K562 (cell line): ENCODE data around the gene EPHB2. TPM values are rescaled to one million over a fixed set of nuclear protein-coding genes. Genes with fewer than 3 reads are reported as not detected.

Experiments
- ATAC-seq: fragments of 200-7000 bp; cut with Tn5 transposase; 3 replicates; pipeline ENCODE4 v1.9.1; 2020; ENCODE audit warnings: moderate library complexity
- BruUV-seq: library from RNA; stranded (reverse); fragments of 400-500 nt; replicated peaks from 2 replicates; lab custom pipeline; 2021; lab: Mats Ljungman, UMichigan
- CTCF ChIA-PET: fragments of 300-600 bp; formaldehyde crosslinking; extraction: SDS; loops from one replicate; lab custom pipeline; 2021; ENCODE audit warnings: low intra/inter-chr PET ratio; lab: Yijun Ruan, JAX
- POLR2A ChIA-PET: fragments of 300-600, 350-650 bp; sonication (Branson Sonifier 250); formaldehyde crosslinking; extraction: SDS; loops from one replicate; lab custom pipeline; 2021; ENCODE audit warnings: antibody characterized with exemption, inconsistent platforms; lab: Yijun Ruan, JAX
- DNase-seq, 4 experiments: peaks; one replicate each; pipeline versions ENCODE4 v3.0.0 to v3.0.0-alpha.2; 2011 to 2018; ENCODE audit warnings: low spot score in 3 of 4, mixed read lengths in 3 of 4; ENCODE audit errors: extremely low read depth in 1 of 4
- FAIRE-seq: peaks from 2 replicates; lab custom pipeline; 2011; peaks lifted over from hg19 to GRCh38; lab: Jason Lieb, UNC
- H2AFZ ChIP-seq: 2 replicates; pipeline ENCODE4 v1.6.0; 2011; ENCODE audit warnings: low read depth, low read length, control low read depth, inconsistent platforms
- H3K27ac ChIP-seq: fragments of 200-600 bp; 3 replicates; pipeline ENCODE4 v1.8.0; 2011; ENCODE audit warnings: low read depth, mild to moderate bottlenecking, control low read depth, inconsistent platforms, low read length, moderate library complexity, mixed read lengths; ENCODE audit errors: extremely low read depth
- H3K27me3 ChIP-seq, 2 experiments: fragments of 300-600 bp in 1 of 2; 2 replicates in 1 of 2; 3 replicates in 1 of 2; pipeline versions ENCODE4 v1.6.0 to v1.8.0; 2011; ENCODE audit warnings: inconsistent platforms in 2 of 2, low read length in 2 of 2, mild to moderate bottlenecking in 1 of 2, mixed read lengths in 1 of 2, moderate library complexity in 1 of 2; ENCODE audit not compliant: control insufficient read depth in 2 of 2, insufficient read depth in 2 of 2
- H3K36me3 ChIP-seq: fragments of 300-600 bp; 3 replicates; pipeline ENCODE4 v1.8.0; 2011; ENCODE audit warnings: mild to moderate bottlenecking, low read length, inconsistent platforms; ENCODE audit not compliant: control insufficient read depth, insufficient read depth
- H3K4me1 ChIP-seq, 2 experiments: fragments of 200-600 bp in 1 of 2; replicated peaks in 1 of 2; 2 replicates in 1 of 2; 3 replicates in 1 of 2; pipeline versions ENCODE4 v1.5.1 to v1.8.0; 2011; ENCODE audit warnings: inconsistent platforms in 2 of 2, low read length in 2 of 2, mild to moderate bottlenecking in 1 of 2, mixed read lengths in 1 of 2, moderate library complexity in 1 of 2; ENCODE audit not compliant: control insufficient read depth in 2 of 2, insufficient read depth in 2 of 2
- H3K4me2 ChIP-seq: 2 replicates; pipeline ENCODE4 v1.6.1; 2011; ENCODE audit warnings: low read length, control low read depth, inconsistent platforms, mixed read lengths; ENCODE audit not compliant: insufficient read depth
- H3K4me3 ChIP-seq: fragments of 200-600 bp; sonication (generic), shearing (Covaris generic); 2 replicates; pipeline ENCODE4 v1.5.1; 2016; ENCODE audit warnings: control low read depth, inconsistent platforms
- H3K79me2 ChIP-seq: fragments of 200-600 bp; 3 replicates; pipeline ENCODE4 v1.8.0; 2011; ENCODE audit warnings: low read length, inconsistent platforms; ENCODE audit not compliant: control insufficient read depth, insufficient read depth
- H3K9ac ChIP-seq, 2 experiments: 2 replicates each; pipeline versions ENCODE4 v1.6.0 to v1.6.1; 2011; ENCODE audit warnings: low read depth in 2 of 2, low read length in 2 of 2, control low read depth in 1 of 2, inconsistent platforms in 1 of 2, mild to moderate bottlenecking in 1 of 2, mixed read lengths in 1 of 2; ENCODE audit not compliant: insufficient read depth in 1 of 2
- H3K9me1 ChIP-seq: one replicate; pipeline ENCODE4 v1.6.0; 2011; ENCODE audit warnings: inconsistent platforms, mild to moderate bottlenecking, low read length, moderate library complexity; ENCODE audit not compliant: control insufficient read depth, insufficient read depth
- H3K9me3 ChIP-seq: replicated peaks from 2 replicates; pipeline ENCODE4 v1.5.1; 2011; ENCODE audit warnings: low read depth, low read length, inconsistent platforms; ENCODE audit not compliant: control insufficient read depth, insufficient read depth
- H4K20me1 ChIP-seq: replicated peaks from 2 replicates; pipeline ENCODE4 v1.6.1; 2011; ENCODE audit warnings: low read length, inconsistent platforms, mixed read lengths; ENCODE audit not compliant: control insufficient read depth, insufficient read depth
- CBX8 ChIP-seq: fragments of 200-600 bp; sonication (generic); IDR thresholded peaks from 2 replicates; pipeline ENCODE4 v1.6.1; 2012; ENCODE audit warnings: borderline replicate concordance, mixed run types, low read depth, mild to moderate bottlenecking, moderate library complexity, mixed read lengths, low read length, control low read depth, inconsistent platforms; ENCODE audit not compliant: poor library complexity, severe bottlenecking; ENCODE audit errors: extremely low read depth
- ZNF407 ChIP-seq: fragments of 450-650 bp; IDR thresholded peaks from 2 replicates; pipeline ENCODE4 v1.6.1; 2016; ENCODE audit warnings: low read depth
- WGBS: fragments of 100-300 bp; shearing (Covaris generic); methylation state at CpG from one replicate; pipeline ENCODE4 v1.1.6; 2016; ENCODE audit warnings: low coverage, mixed read lengths; ENCODE audit not compliant: insufficient coverage; ENCODE audit errors: missing lambda C conversion rate; 5-methylcytosine and 5-hydroxymethylcytosine counted together
- in situ Hi-C: fragments of 300-500 bp; cut with MboI; formaldehyde crosslinking; loops from 4 replicates; pipeline ENCODE4 v1.15.0; 2018; ENCODE audit warnings: inconsistent platforms, mixed read lengths
- intact Hi-C: fragments of 100-400 bp; cut with micrococcal nuclease; formaldehyde crosslinking; loops from 2 replicates; pipeline ENCODE4 v1.14.2; 2022
- polyA plus RNA-seq, 8 experiments: library from polyadenylated mRNA; depleted of rRNA in 4 of 8; stranded (reverse) in 5 of 8; unstranded in 3 of 8; fragments of >200 nt; fragmentation: Nextera tagmentation in 2 of 8; fragmentation: Illumina TruSeq in 1 of 8; extraction: Ambion mirVana in 2 of 8; extraction: Trizol in 1 of 8; gene quantifications; 2 replicates each; pipeline versions ENCODE4 v1.2.1 to v1.2.3, GENCODE V29; 2011 to 2014; ENCODE audit warnings: inconsistent platforms in 1 of 8, missing spikeins in 1 of 8
- total RNA-seq, 7 experiments: library from RNA; depleted of rRNA in 6 of 7; stranded (reverse); fragments of >200 nt in 6 of 7; fragmentation: Illumina TruSeq in 2 of 7; extraction: Trizol in 2 of 7; gene quantifications; 2 replicates each; pipeline versions ENCODE4 v1.2.1 to v1.2.3, GENCODE V29; 2011 to 2021; ENCODE audit warnings: low replicate concordance in 1 of 7

EPHB2 gene
- total and polyA plus RNA-seq, 9 of the 15 experiments (the other 6 are each of a cell fraction or from before 2014, with no cell fraction given), result not detected

- Histone ChIP-seq H3K4me3 (no peak overlapping the region), H3K27me3 (peaks cover 21 to 59% of the 10 kb centered on the region in 2 experiments; a peak in 4 of 5 replicates)
Observed at GRCh38 chr1:22795366-22795714, 84.7 kb downstream of the EPHB2 start.

More at GRCh38 chr1:22795366-22795714, 84.7 kb downstream of the EPHB2 start:
- Histone ChIP-seq H3K4me1 (peaks cover 0 to 4% of the 10 kb centered on the region in 2 experiments; a peak in 2 of 5 replicates), H2AFZ (no peak overlapping the region), H3K9me1 (no peaks in the 10 kb centered on the region), H4K20me1 (peaks cover 21% of the 10 kb centered on the region), H3K36me3 (no peaks in the 10 kb centered on the region), H3K9ac (no peak overlapping the region), H3K79me2 (no peaks in the 10 kb centered on the region), H3K4me2 (no peak overlapping the region), H3K27ac (no peak overlapping the region), H3K9me3 (no peaks in the 10 kb centered on the region)
- TF ChIP-seq CBX8 (peak; percentile 26), ZNF407 (no peak)
- BruUV-seq, result no TSS peak
- ChIA-PET CTCF (no interaction called here), POLR2A (interaction anchor here (0.6 to 1.7 kb wide), 4 partner anchors 13 to 162 kb away, joined by 3 to 5 read pairs (median 4); no protein-coding TSS in a partner anchor)
- no peak for ATAC-seq
- DNase-seq, result no peak
- no peak for FAIRE-seq
- intact Hi-C loops, result no loop called here
- in situ Hi-C loops, result no loop called here
- 0% methylated on average over 4 of the region's 4 CpGs for WGBS
